Bronchial epithelial cell (primary cell): ENCODE data around the gene FAM13A. TPM values are rescaled to one million over a fixed set of nuclear protein-coding genes. Genes with fewer than 3 reads are reported as not detected.
A peak's percentile ranks its signal among the peaks of the same experiment; 100 is the strongest.

ENCODE experiments used
- DNase-seq: peaks from one replicate; pipeline ENCODE4 v3.0.0-alpha.2; 2010; ENCODE audit warnings: low read depth
- FAIRE-seq: peaks from 2 replicates; lab custom pipeline; 2011; peaks lifted over from hg19 to GRCh38; lab: Jason Lieb, UNC
- H3K27me3 ChIP-seq: 2 replicates; pipeline ENCODE4 v1.5.1; 2011; ENCODE audit warnings: low read length; ENCODE audit not compliant: control insufficient read depth, insufficient read depth
- H3K36me3 ChIP-seq: 2 replicates; pipeline ENCODE4 v1.5.1; 2011; ENCODE audit warnings: low read length; ENCODE audit not compliant: control insufficient read depth, insufficient read depth
- H3K4me3 ChIP-seq: 2 replicates; pipeline ENCODE4 v1.5.1; 2011; ENCODE audit warnings: mild to moderate bottlenecking, low read depth, low read length, control low read depth
- CTCF ChIP-seq: IDR thresholded peaks from 2 replicates; pipeline ENCODE4 v1.5.1; 2011; ENCODE audit warnings: mild to moderate bottlenecking, moderate library complexity, low read length, control low read depth, inconsistent platforms; ENCODE audit not compliant: insufficient read depth, severe bottlenecking
- total RNA-seq: library from RNA; depleted of rRNA; stranded (reverse); fragments of >200 nt; gene quantifications from 2 replicates; pipeline ENCODE4 v1.2.1, GENCODE V29; 2014

FAM13A gene
- total RNA-seq, 1 donor from 2014 or later: 5.8 TPM

DNA sequence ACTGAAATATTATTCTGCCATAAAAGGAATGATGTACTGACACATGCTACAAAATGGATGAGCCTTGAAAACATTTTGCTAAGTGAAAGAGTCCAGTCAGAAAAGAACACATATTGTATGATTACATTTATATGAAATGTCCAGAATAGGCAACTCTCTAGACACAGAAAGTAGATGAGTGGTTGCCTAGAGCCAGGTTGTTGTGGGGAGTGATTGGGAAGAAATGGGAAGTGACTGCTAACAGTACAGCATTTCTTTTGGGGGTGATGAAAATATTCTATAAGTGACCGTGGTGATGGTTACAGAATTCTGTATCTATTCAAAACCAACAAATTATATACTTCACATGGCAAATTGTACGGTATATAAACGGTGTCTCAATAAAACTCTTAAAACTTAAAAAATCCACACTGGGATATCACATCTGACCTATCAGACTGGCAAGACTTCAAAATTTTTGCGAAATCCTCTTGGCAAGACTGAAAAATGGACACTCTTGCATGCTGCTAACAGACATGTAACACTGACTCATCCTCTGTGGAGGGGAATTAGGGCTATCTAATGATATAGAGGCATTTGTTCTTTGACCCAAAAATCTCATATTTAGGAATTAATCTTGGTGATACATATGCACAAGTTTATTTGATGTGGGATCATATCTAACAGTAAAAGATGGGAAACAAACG lies 71.8 kb downstream of the FAM13A start:
- no peaks in the 10 kb centered on the region for H3K27me3 ChIP-seq
- no peak for TF ChIP-seq CTCF
- no peak for FAIRE-seq
- H3K4me3 ChIP-seq: no peak overlapping the region
- H3K36me3 ChIP-seq: no peaks in the 10 kb centered on the region
- peak; percentile 66 for DNase-seq

- no peaks in the 10 kb centered on the region for H3K27me3 ChIP-seq
- no peak for TF ChIP-seq CTCF
- H3K36me3 ChIP-seq: no peaks in the 10 kb centered on the region
- FAIRE-seq (no peak), DNase-seq (no peak)
- H3K4me3 ChIP-seq: no peak overlapping the region
These were observed 74.2 kb downstream of the FAM13A start for GRCh38 chr4:88982757-88983156.

GRCh38 chr4:88981993-88982392 lies 75.0 kb downstream of the FAM13A start:
- no peak for DNase-seq
- TF ChIP-seq CTCF: no peak
- H3K27me3 ChIP-seq: no peaks in the 10 kb centered on the region
- H3K4me3 ChIP-seq: no peak overlapping the region
- no peak for FAIRE-seq
- no peaks in the 10 kb centered on the region for H3K36me3 ChIP-seq

GRCh38 chr4:88981556-88981955 lies 75.4 kb downstream of the FAM13A start:
- DNase-seq: no peak
- no peak for TF ChIP-seq CTCF
- FAIRE-seq: no peak

GRCh38 chr4:88979276-88979675 lies 77.7 kb downstream of the FAM13A start:
- FAIRE-seq (no peak), DNase-seq (no peak)
- Histone ChIP-seq H3K27me3 (no peaks in the 10 kb centered on the region), H3K36me3 (no peaks in the 10 kb centered on the region), H3K4me3 (no peak overlapping the region)
- TF ChIP-seq CTCF: no peak

More at GRCh38 chr4:88981556-88981955, 75.4 kb downstream of the FAM13A start:
- no peaks in the 10 kb centered on the region for H3K36me3 ChIP-seq
- no peaks in the 10 kb centered on the region for H3K27me3 ChIP-seq
- H3K4me3 ChIP-seq: no peak overlapping the region

- Histone ChIP-seq H3K4me3 (no peak overlapping the region), H3K36me3 (no peaks in the 10 kb centered on the region), H3K27me3 (no peaks in the 10 kb centered on the region)
- no peak for TF ChIP-seq CTCF
- FAIRE-seq: no peak
- no peak for DNase-seq
These were observed 80.3 kb downstream of the FAM13A start for GRCh38 chr4:88976775-88977035.
